RWPE1 (cell line): ENCODE measurements around the gene VPS13D.
"Not testable (repeated sequence)": the region's sequence is repeated elsewhere in the genome, so short reads cannot be mapped to it uniquely, and the experiment has no call there.

Experiments
- CTCF ChIA-PET: fragments of 350-600 bp; sonication (Branson Sonifier 250); formaldehyde crosslinking; extraction: SDS; loops from one replicate; lab custom pipeline; 2021; lab: Yijun Ruan, JAX
- POLR2A ChIA-PET: fragments of 400-600 bp; formaldehyde crosslinking; extraction: SDS; loops from one replicate; lab custom pipeline; 2020; ENCODE audit warnings: antibody characterized with exemption; ENCODE audit not compliant: low non-redundant PET; lab: Yijun Ruan, JAX
- DNase-seq: peaks from one replicate; pipeline ENCODE4 v3.0.0; 2012; ENCODE audit warnings: low spot score
- H3K27ac ChIP-seq: fragments of 450-650 bp; 2 replicates; pipeline ENCODE4 v1.5.1; 2017
- CTCF ChIP-seq: fragments of 450-650 bp; conservative IDR thresholded peaks from 2 replicates; pipeline ENCODE4 v1.5.1; 2017; ENCODE audit warnings: low read depth, mild to moderate bottlenecking

Gene VPS13D

GRCh38 chr1:12450756-12451559 lies 221.1 kb downstream of the VPS13D start:
- ChIA-PET POLR2A (no interaction called here), CTCF (no interaction called here)
- no peak for DNase-seq
- TF ChIP-seq CTCF = no peak
- no peak overlapping the region for H3K27ac ChIP-seq

GRCh38 chr1:12451560-12451900 lies 221.7 kb downstream of the VPS13D start:
- CTCF ChIA-PET = no interaction called here
- POLR2A ChIA-PET = no interaction called here
- no peak overlapping the region for H3K27ac ChIP-seq
- no peak for TF ChIP-seq CTCF
- DNase-seq = no peak

GRCh38 chr1:12452262-12452661 lies 222.4 kb downstream of the VPS13D start:
- no peak for DNase-seq
- ChIA-PET POLR2A (no interaction called here), CTCF (no interaction called here)

GRCh38 chr1:12453400-12454343 lies 223.8 kb downstream of the VPS13D start:
- no peak for DNase-seq
- H3K27ac ChIP-seq = no peak overlapping the region
- no peak for TF ChIP-seq CTCF
- ChIA-PET POLR2A (no interaction called here), CTCF (no interaction called here)

More at GRCh38 chr1:12452262-12452661, 222.4 kb downstream of the VPS13D start:
- H3K27ac ChIP-seq = no peak overlapping the region
- TF ChIP-seq CTCF = no peak

- no peak for TF ChIP-seq CTCF
- ChIA-PET POLR2A (no interaction called here), CTCF (interaction anchor here (0.6 to 1.2 kb wide), 2 partner anchors 130 to 165 kb away, joined by 3 to 5 read pairs; no protein-coding TSS in a partner anchor)
- H3K27ac ChIP-seq = no peak overlapping the region
- DNase-seq = no peak
Observed at GRCh38 chr1:12454406-12455391, 224.9 kb downstream of the VPS13D start.

GRCh38 chr1:12456081-12456480 lies 226.3 kb downstream of the VPS13D start:
- not testable (repeated sequence) for DNase-seq

More at GRCh38 chr1:12456081-12456480, 226.3 kb downstream of the VPS13D start:
- POLR2A ChIA-PET = not testable (repeated sequence)
- H3K27ac ChIP-seq = peak overlapping the region; percentile 8; the same call in 1 of the 2 replicates
- CTCF ChIA-PET = interaction anchor here (0.8 kb wide), 1 partner anchor 48 kb away, joined by 3 read pairs; no protein-coding TSS in a partner anchor
